Skeletal muscle cell (primary cell): ENCODE measurements around the gene APOA1.
"Not testable (repeated sequence)": the region's sequence is repeated elsewhere in the genome, so short reads cannot be mapped to it uniquely, and the experiment has no call there.

Experiments
- DNase-seq: peaks from one replicate; pipeline ENCODE4 v3.0.0-alpha.2; 2010; ENCODE audit warnings: low read depth
- H3K4me3 ChIP-seq: 2 replicates; pipeline ENCODE4 v1.5.1; 2011; ENCODE audit warnings: low read depth, mild to moderate bottlenecking, control low read depth, low read length, moderate library complexity

APOA1 gene

DNA sequence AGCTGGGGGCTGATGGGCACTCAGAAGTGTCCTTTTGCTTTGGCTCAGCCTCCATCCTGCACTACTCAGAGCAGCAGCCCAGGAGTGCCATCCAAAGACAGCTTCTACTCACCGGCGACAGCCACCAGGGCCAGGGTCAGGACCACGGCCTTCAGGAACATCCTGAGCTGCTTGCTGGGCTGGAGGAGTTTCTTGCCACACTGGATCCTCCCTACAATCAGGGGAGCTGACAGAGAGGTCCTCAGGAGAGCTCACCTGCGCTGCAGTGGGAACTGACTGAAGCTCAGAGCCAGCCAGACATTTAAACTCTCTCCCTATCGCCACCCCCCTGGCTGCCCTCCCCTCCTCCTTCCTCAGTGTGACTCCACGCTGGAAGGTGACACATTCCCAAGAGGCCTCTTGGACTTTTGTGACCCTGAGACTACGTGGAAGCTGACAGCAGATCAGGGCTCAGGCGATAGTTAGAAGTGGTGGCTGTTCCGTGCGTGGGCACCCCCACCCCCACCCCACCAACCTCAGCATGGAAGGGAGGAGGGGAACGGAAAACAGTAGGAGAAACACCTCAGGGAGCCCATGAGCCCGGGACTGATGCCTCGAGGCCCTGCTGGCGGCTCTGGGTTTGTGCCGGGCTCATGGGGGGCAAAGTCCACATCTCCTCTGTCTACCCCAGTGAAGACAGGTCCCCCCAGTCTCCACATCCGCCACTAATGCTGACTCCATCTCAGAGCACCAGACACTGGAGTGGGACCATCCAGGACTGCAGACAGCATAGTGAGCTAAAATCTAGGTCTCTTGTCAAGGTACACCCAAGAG lies 14.2 kb downstream of the APOA1 start, which contains the start of gene APOA4:
APOA4 (minus strand) TSS at position 274 of the 813 bp plus-strand sequence; CDS start at position 161, 113 bp downstream.
- no peak for DNase-seq

DNA sequence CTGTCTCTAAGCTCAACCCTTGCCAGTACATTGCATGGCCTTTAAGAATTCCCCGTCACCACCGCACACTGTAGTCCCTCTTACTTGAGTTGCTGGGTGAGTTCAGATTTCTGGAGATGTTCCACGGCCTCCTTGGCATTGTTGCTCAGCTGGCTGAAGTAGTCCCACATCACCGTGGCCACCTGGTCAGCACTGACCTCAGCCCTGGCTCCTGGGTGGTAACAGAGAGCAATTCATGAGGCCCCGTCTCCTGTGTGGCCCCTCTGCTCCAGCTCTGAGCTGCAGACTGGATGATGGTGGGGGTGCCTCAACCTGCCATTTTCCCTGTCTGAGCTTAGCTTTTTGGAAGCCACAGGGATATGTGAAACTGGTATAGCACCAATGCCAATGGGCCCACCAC lies 14.8 kb downstream of the APOA1 start:
- no peak overlapping the region for H3K4me3 ChIP-seq

More for the DNA sequence above, 14.2 kb downstream of the APOA1 start, which contains the start of gene APOA4:
- H3K4me3 ChIP-seq, result no peak within 1 kb of the TSS

GRCh38 chr11:116821050-116821918 lies 16.1 kb downstream of the APOA1 start:
- no peak overlapping the region for H3K4me3 ChIP-seq

More for the DNA sequence above, 14.8 kb downstream of the APOA1 start:
- no peak for DNase-seq

GRCh38 chr11:116819049-116819448 lies 18.4 kb downstream of the APOA1 start:
- no peak overlapping the region for H3K4me3 ChIP-seq
- DNase-seq, result no peak

More at GRCh38 chr11:116821050-116821918, 16.1 kb downstream of the APOA1 start:
- DNase-seq, result no peak

DNA sequence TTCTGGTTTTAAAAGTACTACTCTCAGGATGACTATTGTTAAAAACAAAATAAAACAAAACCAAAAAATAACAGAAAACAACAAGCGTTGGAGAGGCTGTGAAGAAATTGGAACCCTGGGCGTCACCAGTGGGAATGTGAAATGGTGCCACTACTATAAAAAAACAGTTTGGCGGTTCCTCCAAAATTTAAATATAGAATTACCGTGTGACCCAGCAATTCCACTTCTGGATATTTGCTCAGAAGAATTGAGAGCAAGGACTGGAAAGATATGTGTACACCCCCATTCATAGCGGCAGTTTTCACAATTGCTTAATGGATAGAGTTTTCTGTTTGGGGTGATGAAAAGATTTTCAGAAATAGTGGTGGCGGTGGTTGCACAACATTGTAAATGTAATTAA lies 22.9 kb downstream of the APOA1 start:
- no peak for DNase-seq
- no peak overlapping the region for H3K4me3 ChIP-seq

- no peak for DNase-seq
- H3K4me3 ChIP-seq, result no peak overlapping the region
Measured at GRCh38 chr11:116813781-116814471, 23.5 kb downstream of the APOA1 start.

GRCh38 chr11:116813170-116813569 lies 24.3 kb downstream of the APOA1 start:
- no peak overlapping the region for H3K4me3 ChIP-seq
- DNase-seq, result no peak

GRCh38 chr11:116812109-116812508 lies 25.3 kb downstream of the APOA1 start:
- no peak for DNase-seq
- H3K4me3 ChIP-seq, result no peak overlapping the region

GRCh38 chr11:116811194-116811593 lies 26.2 kb downstream of the APOA1 start:
- H3K4me3 ChIP-seq, result no peak overlapping the region
- no peak for DNase-seq

GRCh38 chr11:116808262-116809175 lies 28.9 kb downstream of the APOA1 start:
- DNase-seq, result peak; percentile 36
- H3K4me3 ChIP-seq, result no peak overlapping the region

GRCh38 chr11:116807601-116808261 lies 29.7 kb downstream of the APOA1 start:
- DNase-seq, result no peak
- no peak overlapping the region for H3K4me3 ChIP-seq

DNA sequence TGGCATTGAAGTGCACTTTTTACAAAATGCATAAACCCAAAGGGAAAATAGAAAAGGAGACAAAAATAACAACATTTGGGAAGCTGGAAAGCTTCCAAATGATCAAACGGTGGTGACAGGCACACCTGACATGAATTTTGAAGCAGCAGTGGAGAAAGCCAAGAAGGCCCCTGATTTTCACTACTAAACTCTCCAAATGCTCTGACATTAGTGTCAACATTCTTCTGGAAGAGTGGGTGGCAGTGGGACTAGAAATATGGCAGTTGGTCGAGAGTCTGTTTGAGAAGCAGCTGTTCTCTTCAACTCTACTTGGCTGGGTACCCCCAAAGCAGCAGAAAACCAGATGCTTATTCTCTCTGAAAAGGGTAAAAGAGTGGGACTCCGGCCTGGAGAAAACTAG lies 33.4 kb downstream of the APOA1 start:
- no peak overlapping the region for H3K4me3 ChIP-seq
- DNase-seq, result no peak

DNA sequence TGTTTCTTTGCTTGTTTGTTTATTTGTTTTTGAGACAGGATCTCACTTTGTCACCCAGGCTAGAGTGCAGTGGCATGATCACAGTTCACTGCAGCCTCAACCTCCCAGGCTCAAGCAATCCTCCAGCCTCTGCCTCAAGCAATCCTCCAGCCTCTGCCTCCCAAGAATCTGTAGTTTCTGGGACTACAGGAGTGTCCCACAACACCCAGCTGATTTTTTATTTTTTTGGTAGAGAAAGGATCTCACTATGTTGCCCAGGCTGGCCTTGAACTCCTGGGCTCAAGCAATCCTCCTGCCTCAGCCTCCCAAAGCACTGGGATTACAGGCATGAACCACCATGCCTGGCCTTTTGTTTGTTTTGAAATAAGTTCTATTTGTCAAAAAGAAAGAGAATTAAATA lies 35.8 kb downstream of the APOA1 start:
- not testable (repeated sequence) for DNase-seq, H3K4me3 ChIP-seq

GRCh38 chr11:116800610-116801009 lies 36.8 kb downstream of the APOA1 start:
- H3K4me3 ChIP-seq, result no peak overlapping the region
- no peak for DNase-seq

GRCh38 chr11:116798368-116798767 lies 39.1 kb downstream of the APOA1 start:
- H3K4me3 ChIP-seq, result no peak overlapping the region
- DNase-seq, result no peak

DNA sequence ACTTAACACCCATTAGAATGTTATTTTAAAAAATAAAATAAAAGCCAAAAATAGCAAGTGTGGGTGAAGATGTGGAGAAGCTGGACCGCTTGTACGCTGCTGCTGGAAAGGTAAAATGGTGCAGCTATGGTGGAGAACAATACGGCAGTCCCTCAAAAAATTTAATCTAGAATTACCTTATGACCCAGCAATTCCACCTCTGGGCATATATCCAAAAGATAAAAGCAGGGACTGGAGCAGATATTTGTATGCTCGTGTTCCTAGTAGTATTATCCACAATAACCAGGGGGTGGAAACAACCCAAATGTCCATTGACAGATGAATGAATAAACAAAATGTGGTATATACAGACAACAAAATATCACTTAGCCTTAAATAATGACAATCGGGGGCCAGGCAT lies 39.6 kb downstream of the APOA1 start:
- DNase-seq, result no peak

DNA sequence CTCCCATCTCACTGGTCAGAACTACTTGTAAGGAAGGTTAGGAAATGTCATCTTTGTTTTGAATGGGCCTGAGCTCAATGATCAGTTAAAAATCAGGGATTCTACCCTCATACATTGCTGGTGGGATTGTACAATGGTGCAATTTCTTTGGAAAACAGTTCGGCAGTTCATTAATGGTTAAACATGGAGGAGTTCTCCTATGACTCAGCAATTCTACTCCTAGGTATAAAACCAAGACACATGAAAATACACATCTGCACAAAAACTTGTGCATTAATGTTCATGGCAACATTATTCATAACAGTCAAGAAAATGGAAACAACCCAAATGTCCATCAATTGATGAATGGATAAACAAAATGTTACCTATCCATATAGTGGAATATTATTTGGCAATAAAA lies 40.9 kb downstream of the APOA1 start:
- H3K4me3 ChIP-seq, result no peak overlapping the region
- DNase-seq, result no peak

More for the DNA sequence above, 39.6 kb downstream of the APOA1 start:
- no peak overlapping the region for H3K4me3 ChIP-seq

- no peak for DNase-seq
- no peak overlapping the region for H3K4me3 ChIP-seq
Measured at GRCh38 chr11:116794851-116795250, 42.6 kb downstream of the APOA1 start.
